C4-2B (cell line): ENCODE results near the gene PROKR1.
"Not testable (repeated sequence)": the region's sequence is repeated elsewhere in the genome, so short reads cannot be mapped to it uniquely, and the experiment has no call there.

Experiments used
- H3K27ac ChIP-seq: fragments of 450-650 bp; 2 replicates; pipeline ENCODE4 v1.5.1; 2017
- CTCF ChIP-seq: fragments of 450-650 bp; conservative IDR thresholded peaks from 2 replicates; pipeline ENCODE4 v1.5.1; 2017; ENCODE audit warnings: mild to moderate bottlenecking
- ZFX ChIP-seq: fragments of 450-650 bp; IDR thresholded peaks from 2 replicates; pipeline ENCODE4 v1.6.1; 2017

PROKR1 gene

GRCh38 chr2:68643011-68643873, at the start of gene PROKR1:
PROKR1 (plus strand) TSS chr2:68643579; CDS start chr2:68645822, 2,243 bp downstream.
- peak within 1 kb of the TSS; percentile 55 for H3K27ac ChIP-seq

GRCh38 chr2:68594041-68594440, 49.3 kb upstream of the PROKR1 start:
- TF ChIP-seq ZFX = no peak
- TF ChIP-seq CTCF = no peak
- H3K27ac ChIP-seq = no peak overlapping the region

More at GRCh38 chr2:68643011-68643873, at the start of gene PROKR1:
- 0 out of 2 replicates have a peak, but pooled peaks have one; percentile 8 for TF ChIP-seq CTCF
- TF ChIP-seq ZFX = no peak

GRCh38 chr2:68594674-68595492, 48.5 kb upstream of the PROKR1 start:
- H3K27ac ChIP-seq = no peak overlapping the region
- TF ChIP-seq CTCF (peak; percentile 81), ZFX (no peak)

GRCh38 chr2:68595493-68595785, 47.9 kb upstream of the PROKR1 start:
- TF ChIP-seq CTCF = peak; percentile 51
- not testable (repeated sequence) for H3K27ac ChIP-seq

GRCh38 chr2:68600495-68600894, 42.9 kb upstream of the PROKR1 start:
- not testable (repeated sequence) for H3K27ac ChIP-seq

- TF ChIP-seq CTCF (no peak), ZFX (no peak)
- H3K27ac ChIP-seq = no peak overlapping the region
Measured at GRCh38 chr2:68603059-68603458, 40.3 kb upstream of the PROKR1 start.

- no peak for TF ChIP-seq CTCF
- TF ChIP-seq ZFX = no peak
- no peak overlapping the region for H3K27ac ChIP-seq
Measured at GRCh38 chr2:68604077-68604476, 39.3 kb upstream of the PROKR1 start.
